Ovary (tissue), 9 donors: ENCODE measurements around the gene PVALB. TPM values are rescaled to one million over a fixed set of nuclear protein-coding genes. Genes with fewer than 3 reads are reported as not detected.
A peak's percentile ranks its signal among the peaks of the same experiment; 100 is the strongest.

Experiments used
- DNase-seq, 5 donors: peaks; one replicate each; pipeline ENCODE4 v3.0.0-alpha.2; 2019 to 2020
- H3K27ac ChIP-seq, 2 donors: fragments of 200-600 bp; one replicate each; pipeline versions ENCODE4 v1.5.1 to v1.8.0; 2019 to 2022
- H3K27me3 ChIP-seq: fragments of 200-600 bp; one replicate; pipeline ENCODE4 v1.8.0; 2022
- H3K36me3 ChIP-seq: fragments of 200-600 bp; sonication (generic); one replicate; pipeline ENCODE4 v1.5.1; 2019
- H3K4me1 ChIP-seq: one replicate; pipeline ENCODE4 v1.8.1; 2013; ENCODE audit warnings: mild to moderate bottlenecking, moderate library complexity; ENCODE audit not compliant: insufficient read depth
- H3K4me3 ChIP-seq: fragments of 200-600 bp; sonication (generic); one replicate; pipeline ENCODE4 v1.5.1; 2017
- H3K9me3 ChIP-seq, 2 donors: fragments of 200-600 bp in 1 of 2; sonication (generic) in 1 of 2; one replicate each; pipeline versions ENCODE4 v1.5.1 to v1.8.1; 2013 to 2019; ENCODE audit warnings: mild to moderate bottlenecking in 1 of 2, moderate library complexity in 1 of 2
- EP300 ChIP-seq: sonication (generic); formaldehyde crosslinking; IDR thresholded peaks from one replicate; pipeline ENCODE4 v1.6.1; 2017; ENCODE audit warnings: antibody characterized with exemption
- POLR2A ChIP-seq: fragments of 450-650 bp; IDR thresholded peaks from one replicate; pipeline ENCODE4 v1.6.1; 2017; ENCODE audit warnings: antibody characterized with exemption, mild to moderate bottlenecking, moderate library complexity
- WGBS, 3 donors: extraction: QIAGEN DNeasy Blood & Tissue Kit in 1 of 3; methylation state at CpG; one replicate each; pipeline versions ENCODE4 v1.1.5 to v1.1.7; 2013 to 2017; 5-methylcytosine and 5-hydroxymethylcytosine counted together
- intact Hi-C, 4 donors: fragments of 100-400 bp; cut with DNase I; formaldehyde crosslinking; loops; one replicate each; pipeline versions ENCODE4 v1.11.0 to v1.15.1; 2022 to 2023
- polyA plus RNA-seq, 2 donors: library from polyadenylated mRNA; stranded (reverse); fragments of 200-250 nt in 1 of 2; fragments of 350-450 nt in 1 of 2; fragmentation: Illumina TruSeq in 1 of 2; extraction: RNeasy Lipid Tissue Mini Kit (QIAGEN cat#74804) in 1 of 2; gene quantifications; one replicate each; pipeline ENCODE4 v1.2.3, GENCODE V29; 2013 to 2014
- total RNA-seq, 7 donors: library from RNA; depleted of rRNA in 2 of 7; stranded (reverse); fragments of >200 nt in 2 of 7; fragmentation: NEBNext Ultra II Directional in 3 of 7; extraction: Animal tissue kit (Norgen Biotek cat#: 25700) in 3 of 7; gene quantifications; one replicate each; pipeline versions ENCODE4 v1.1.0 to v1.2.4, GENCODE V29; 2016 to 2023
- TF ChIP-seq, protein P1 (sequence below), 3 donors: fragments of 450-650 bp in 2 of 3; fragments of 200-600 bp in 1 of 3; IDR thresholded peaks; one replicate each; pipeline versions ENCODE4 v1.5.1 to v1.8.0; 2016 to 2022; ENCODE audit warnings: antibody characterized with exemption in 3 of 3, mild to moderate bottlenecking in 1 of 3
- donor health status: DM: no; HTN: no; CAD: no; lungs with moderate emphysema.
- donor health status: DM: no; HTN: no; CAD: no.
- donor health status: Bipolar disorder and iron deficiency.
- donor health status: DM: yes; HTN: yes; CAD: no.
- donor health status: DM: no; HTN: no; CAD: no.
- donor health status: DM: yes; HTN: yes; CAD: no.

The PVALB gene
- total and polyA plus RNA-seq, 9 donors: 0.41 to 0.47 TPM; not detected in 7

DNA sequence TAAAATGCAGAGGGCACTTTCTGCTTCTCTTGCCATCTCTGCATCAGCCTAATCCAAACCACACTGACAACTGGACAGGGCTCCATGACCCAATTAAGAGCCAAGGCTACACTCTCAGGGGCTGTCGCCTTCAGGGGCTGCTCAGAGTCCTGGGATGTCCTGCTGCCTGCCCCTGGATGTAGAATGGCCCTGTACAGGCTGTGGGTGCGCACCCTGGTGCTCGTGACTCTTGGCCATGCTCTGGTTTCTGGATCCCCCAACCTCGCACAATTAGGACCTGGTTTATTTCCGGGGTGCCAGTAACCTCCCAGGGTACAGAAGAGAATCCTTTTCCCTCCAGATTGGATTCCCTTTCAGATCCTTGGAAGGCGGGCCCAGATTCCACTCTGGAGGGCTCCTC is 52.2 kb downstream of the PVALB start:
- intact Hi-C loops: loop anchor here in 2 of 4 donors (1.0 to 10.0 kb wide), 2 partner anchors 28 to 220 kb away; no protein-coding TSS in a partner anchor
- H3K27ac ChIP-seq: no peak overlapping the region
- no peak overlapping the region for H3K4me3 ChIP-seq
- H3K36me3 ChIP-seq: no peaks in the 10 kb centered on the region
- no peaks in the 10 kb centered on the region for H3K27me3 ChIP-seq
- H3K4me1 ChIP-seq: peaks cover 4% of the 10 kb centered on the region
- H3K9me3 ChIP-seq: no peaks in the 10 kb centered on the region
- TF ChIP-seq POLR2A: no peak
- TF ChIP-seq, protein P1, sequence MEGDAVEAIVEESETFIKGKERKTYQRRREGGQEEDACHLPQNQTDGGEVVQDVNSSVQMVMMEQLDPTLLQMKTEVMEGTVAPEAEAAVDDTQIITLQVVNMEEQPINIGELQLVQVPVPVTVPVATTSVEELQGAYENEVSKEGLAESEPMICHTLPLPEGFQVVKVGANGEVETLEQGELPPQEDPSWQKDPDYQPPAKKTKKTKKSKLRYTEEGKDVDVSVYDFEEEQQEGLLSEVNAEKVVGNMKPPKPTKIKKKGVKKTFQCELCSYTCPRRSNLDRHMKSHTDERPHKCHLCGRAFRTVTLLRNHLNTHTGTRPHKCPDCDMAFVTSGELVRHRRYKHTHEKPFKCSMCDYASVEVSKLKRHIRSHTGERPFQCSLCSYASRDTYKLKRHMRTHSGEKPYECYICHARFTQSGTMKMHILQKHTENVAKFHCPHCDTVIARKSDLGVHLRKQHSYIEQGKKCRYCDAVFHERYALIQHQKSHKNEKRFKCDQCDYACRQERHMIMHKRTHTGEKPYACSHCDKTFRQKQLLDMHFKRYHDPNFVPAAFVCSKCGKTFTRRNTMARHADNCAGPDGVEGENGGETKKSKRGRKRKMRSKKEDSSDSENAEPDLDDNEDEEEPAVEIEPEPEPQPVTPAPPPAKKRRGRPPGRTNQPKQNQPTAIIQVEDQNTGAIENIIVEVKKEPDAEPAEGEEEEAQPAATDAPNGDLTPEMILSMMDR (IDR thresholded peaks at IDR 0.05): no peak
- no peak for TF ChIP-seq EP300
- DNase-seq: no peak
- 90 to 94% (median 93%) methylated on average over 6 of the region's 6 CpGs for WGBS, 3 donors

DNA sequence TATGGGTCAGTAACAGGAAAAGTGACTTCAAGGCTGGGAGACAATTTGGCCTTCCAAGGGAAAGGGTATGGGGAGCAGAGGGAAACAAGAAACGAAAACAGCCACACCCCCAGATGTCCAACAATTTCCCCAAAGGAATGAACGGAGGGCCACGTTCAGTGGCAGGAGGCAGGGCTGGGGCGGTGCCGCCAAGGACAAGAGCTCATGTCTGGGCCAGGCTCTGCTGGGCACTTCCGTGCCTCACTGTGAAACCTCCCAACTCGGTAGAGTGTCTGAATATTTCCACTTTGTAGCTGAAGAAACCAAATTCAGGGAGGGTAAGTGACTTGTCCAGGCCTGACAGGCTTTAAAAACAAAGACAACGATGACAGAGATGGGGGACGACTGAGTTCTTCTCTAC is 52.8 kb downstream of the PVALB start:
- WGBS, 3 donors: 86 to 91% (median 87%) methylated on average over 9 of the region's 9 CpGs
- Histone ChIP-seq H3K27ac (no peak overlapping the region), H3K36me3 (no peaks in the 10 kb centered on the region), H3K9me3 (no peaks in the 10 kb centered on the region), H3K27me3 (no peaks in the 10 kb centered on the region), H3K4me1 (peaks cover 4% of the 10 kb centered on the region), H3K4me3 (no peak overlapping the region)
- peak in 1 of 5 donors; percentile 6 for DNase-seq
- intact Hi-C loops: loop anchor here in 2 of 4 donors (1.0 to 10.0 kb wide), 2 partner anchors 28 to 219 kb away; no protein-coding TSS in a partner anchor
- TF ChIP-seq EP300 (no peak), POLR2A (no peak)
- TF ChIP-seq, protein P1 (IDR thresholded peaks at IDR 0.05): no peak

DNA sequence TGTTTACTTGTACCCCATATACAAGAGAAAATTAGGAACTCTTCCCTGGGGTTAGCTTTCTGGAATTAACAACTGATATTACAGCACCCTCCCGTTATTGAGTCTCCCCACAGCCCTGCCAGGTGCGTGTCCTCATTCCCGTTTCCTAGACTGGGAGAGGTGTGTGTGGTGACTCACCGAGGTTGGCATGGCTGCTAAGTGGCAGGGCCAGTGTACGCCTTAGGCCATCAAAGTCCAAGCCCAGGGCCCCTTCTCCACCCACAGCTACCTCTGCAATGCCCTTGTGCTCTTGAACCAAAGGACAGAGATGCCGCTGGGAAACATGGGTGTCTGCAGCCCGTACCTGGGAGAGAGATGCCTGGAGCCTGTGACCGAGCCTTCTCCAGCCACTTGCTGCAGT is 53.3 kb downstream of the PVALB start:
- peak in 1 of 5 donors; percentile 2 for DNase-seq
- intact Hi-C loops: loop anchor here in 1 of 4 donors (10.0 kb wide), 1 partner anchor 219 kb away; no protein-coding TSS in a partner anchor
- WGBS, 3 donors: 92 to 94% (median 93%) methylated on average over 8 of the region's 8 CpGs
- Histone ChIP-seq H3K27ac (no peak overlapping the region), H3K27me3 (no peaks in the 10 kb centered on the region), H3K4me3 (no peak overlapping the region), H3K9me3 (no peaks in the 10 kb centered on the region), H3K36me3 (no peaks in the 10 kb centered on the region), H3K4me1 (peaks cover 4% of the 10 kb centered on the region)
- TF ChIP-seq, protein P1 (IDR thresholded peaks at IDR 0.05): no peak
- TF ChIP-seq EP300 (no peak), POLR2A (no peak)

DNA sequence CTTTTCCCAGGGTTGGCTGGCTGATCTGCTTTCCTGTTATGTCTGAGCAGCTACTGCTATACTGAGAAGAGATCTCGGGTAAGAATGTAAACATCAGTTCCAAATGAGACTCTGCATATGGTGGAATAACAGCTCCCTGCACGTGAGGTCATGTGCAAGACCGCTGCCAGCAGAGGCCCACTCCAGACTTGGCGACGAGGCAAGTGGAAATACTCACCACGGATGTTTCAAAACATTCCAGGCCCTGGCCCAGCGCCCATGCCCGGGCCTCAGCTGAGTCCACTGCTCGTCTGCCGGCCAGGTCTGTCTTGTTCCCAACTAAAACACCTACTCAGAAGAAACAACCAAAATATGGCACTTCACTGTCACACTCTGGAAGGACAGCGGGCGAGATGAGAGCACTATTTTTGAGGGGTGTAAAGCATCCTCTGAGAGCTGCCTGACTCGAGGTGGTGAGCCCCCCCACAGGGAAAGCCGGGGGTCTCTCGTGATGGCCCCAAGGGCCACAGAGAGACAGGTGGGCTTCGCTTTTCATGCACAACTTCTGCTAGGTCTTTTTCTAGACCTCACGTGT is 54.1 kb downstream of the PVALB start:
- intact Hi-C loops: loop anchor here in 1 of 4 donors (10.0 kb wide), 1 partner anchor 218 kb away; no protein-coding TSS in a partner anchor
- no peak overlapping the region for H3K27ac ChIP-seq
- no peaks in the 10 kb centered on the region for H3K27me3 ChIP-seq
- TF ChIP-seq POLR2A (no peak), EP300 (no peak)
- TF ChIP-seq, protein P1 (IDR thresholded peaks at IDR 0.05): no peak
- peaks cover 4% of the 10 kb centered on the region for H3K4me1 ChIP-seq
- H3K9me3 ChIP-seq: no peaks in the 10 kb centered on the region
- peak in 3 of 5 donors; percentile 25 to 67 (median 37) for DNase-seq
- no peaks in the 10 kb centered on the region for H3K36me3 ChIP-seq
- H3K4me3 ChIP-seq: no peak overlapping the region
- 46 to 59% (median 49%) methylated on average over 17 of the region's 17 CpGs for WGBS, 3 donors
